HepG2 (cell line): ENCODE data around the gene ZFYVE21. TPM values are rescaled to one million over a fixed set of nuclear protein-coding genes. Genes with fewer than 3 reads are reported as not detected.

ENCODE experiments used
- ARID5B ChIP-seq: IDR thresholded peaks from 2 replicates; pipeline ENCODE4 v1.4.0; 2020; ENCODE audit warnings: mild to moderate bottlenecking, missing genetic modification reagents
- HES4 ChIP-seq: sonication (generic); formaldehyde crosslinking; IDR thresholded peaks from 2 replicates; pipeline ENCODE4 v1.9.0; 2021; ENCODE audit warnings: mild to moderate bottlenecking, missing genetic modification reagents, borderline replicate concordance
- IKZF4 ChIP-seq: sonication (generic); formaldehyde crosslinking; IDR thresholded peaks from 2 replicates; pipeline ENCODE4 v1.5.1; 2020; ENCODE audit warnings: borderline replicate concordance, mild to moderate bottlenecking, low read depth, missing genetic modification reagents; ENCODE audit errors: not compliant biosample characterization
- JUNB ChIP-seq: sonication (generic); formaldehyde crosslinking; IDR thresholded peaks from 2 replicates; pipeline ENCODE4 v1.8.0; 2022; ENCODE audit warnings: missing genetic modification reagents, mild to moderate bottlenecking, borderline replicate concordance
- MAF1 ChIP-seq: sonication (generic); formaldehyde crosslinking; IDR thresholded peaks from 2 replicates; pipeline ENCODE4 v1.5.0; 2020; ENCODE audit warnings: missing genetic modification reagents, borderline replicate concordance
- MXD1 ChIP-seq: sonication (generic); formaldehyde crosslinking; IDR thresholded peaks from 2 replicates; pipeline ENCODE4 v1.4.0; 2020; ENCODE audit warnings: mild to moderate bottlenecking, missing genetic modification reagents
- PHF5A ChIP-seq: IDR thresholded peaks from one replicate; pipeline ENCODE4 v1.6.1; 2018; ENCODE audit warnings: low read depth, missing genetic modification reagents; ENCODE audit not compliant: unreplicated experiment
- PREB ChIP-seq: sonication (generic); formaldehyde crosslinking; IDR thresholded peaks from 2 replicates; pipeline ENCODE4 v1.4.0; 2020; ENCODE audit warnings: missing genetic modification reagents
- RBFOX2 ChIP-seq: fragments of 200-400 bp; formaldehyde crosslinking; IDR thresholded peaks from 2 replicates; pipeline ENCODE4 v1.6.1; 2017; ENCODE audit warnings: low read depth, mild to moderate bottlenecking, low read length
- RFX1 ChIP-seq: fragments of 450-650 bp; IDR thresholded peaks from 2 replicates; pipeline ENCODE4 v1.6.1; 2017
- RFX3 ChIP-seq: IDR thresholded peaks from 2 replicates; pipeline ENCODE4 v1.6.1; 2016; ENCODE audit warnings: missing biosample characterization, missing genetic modification reagents
- SMARCE1 ChIP-seq: fragments of 450-650 bp; IDR thresholded peaks from 2 replicates; pipeline ENCODE4 v1.6.1; 2017; ENCODE audit warnings: borderline replicate concordance
- TFDP2 ChIP-seq: sonication (generic); formaldehyde crosslinking; IDR thresholded peaks from 2 replicates; pipeline ENCODE4 v1.4.0; 2020; ENCODE audit warnings: missing genetic modification reagents
- ZNF180 ChIP-seq: sonication (generic); formaldehyde crosslinking; IDR thresholded peaks from 2 replicates; pipeline ENCODE4 v1.4.0; 2020; ENCODE audit warnings: low read depth, missing genetic modification reagents, borderline replicate concordance
- ZNF432 ChIP-seq: sonication (generic); formaldehyde crosslinking; IDR thresholded peaks from 2 replicates; pipeline ENCODE4 v1.5.0; 2020; ENCODE audit warnings: missing genetic modification reagents, mild to moderate bottlenecking, borderline replicate concordance
- ZNF512 ChIP-seq: sonication (generic); formaldehyde crosslinking; IDR thresholded peaks from 2 replicates; pipeline ENCODE4 v1.4.0; 2020; ENCODE audit warnings: mild to moderate bottlenecking, missing genetic modification reagents
- ZNF558 ChIP-seq: sonication (generic); formaldehyde crosslinking; IDR thresholded peaks from 2 replicates; pipeline ENCODE4 v1.9.0; 2022; ENCODE audit warnings: mild to moderate bottlenecking, missing genetic modification reagents, borderline replicate concordance
- ZNF749 ChIP-seq: sonication (generic); formaldehyde crosslinking; IDR thresholded peaks from 2 replicates; pipeline ENCODE4 v1.8.0; 2022; ENCODE audit warnings: mild to moderate bottlenecking, missing genetic modification reagents, moderate library complexity, borderline replicate concordance
- ZNF773 ChIP-seq: sonication (generic); formaldehyde crosslinking; IDR thresholded peaks from 2 replicates; pipeline ENCODE4 v1.4.0; 2020; ENCODE audit warnings: missing genetic modification reagents, borderline replicate concordance
- polyA plus RNA-seq, 8 experiments: library from polyadenylated mRNA; depleted of rRNA in 3 of 8; stranded (reverse) in 7 of 8; unstranded in 1 of 8; fragments of >200 nt; fragmentation: Illumina TruSeq in 4 of 8; extraction: Trizol in 4 of 8; gene quantifications; 2 replicates each; pipeline versions ENCODE4 v1.2.1 to v1.2.3, GENCODE V29; 2011 to 2016; ENCODE audit warnings: low read depth in 4 of 8, missing spikeins in 1 of 8, mixed read lengths in 1 of 8; ENCODE audit not compliant: insufficient read depth in 1 of 8
- total RNA-seq, 5 experiments: library from RNA; depleted of rRNA; stranded (reverse); fragments of >200 nt; fragmentation: Illumina TruSeq; extraction: Trizol; gene quantifications; 2 replicates each; pipeline ENCODE4 v1.2.3, GENCODE V29; 2016; ENCODE audit warnings: low read depth in 1 of 5

Gene ZFYVE21
- total and polyA plus RNA-seq, 2 of the 13 experiments (the other 11 are each of a cell fraction or from before 2014, with no cell fraction given): 34.3 to 34.4 TPM

- TF ChIP-seq TFDP2: peak; percentile 98
- TF ChIP-seq SMARCE1: no peak
- peak; percentile 34 for TF ChIP-seq IKZF4
- peak; percentile 30; the same call in 1 of the 2 replicates for TF ChIP-seq MXD1
- TF ChIP-seq MAF1 (CRISPR knock-in tag): no peak; the same call in 1 of the 2 replicates
- TF ChIP-seq RBFOX2: peak; percentile 77
- no peak; the same call in 1 of the 2 replicates for TF ChIP-seq HES4 (CRISPR knock-in tag)
- peak; percentile 43 for TF ChIP-seq PHF5A (CRISPR knock-in tag)
- TF ChIP-seq ZNF558 (CRISPR knock-in tag): peak; percentile 60; the same call in 1 of the 2 replicates
- TF ChIP-seq ZNF512: no peak
- no peak for TF ChIP-seq RFX1
- TF ChIP-seq RFX3: no peak
- TF ChIP-seq ARID5B (CRISPR knock-in tag): no peak
- TF ChIP-seq JUNB: peak; percentile 19; the same call in 1 of the 2 replicates
- TF ChIP-seq ZNF180 (CRISPR knock-in tag): no peak
- peak; percentile 2; the same call in 1 of the 2 replicates for TF ChIP-seq ZNF749 (CRISPR knock-in tag)
- TF ChIP-seq PREB (CRISPR knock-in tag): no peak
- no peak for TF ChIP-seq ZNF432 (CRISPR knock-in tag)
- no peak for TF ChIP-seq ZNF773 (CRISPR knock-in tag)
These were observed at the start of gene ZFYVE21, which contains the start of gene XRCC3 (continued) for GRCh38 chr14:103715052-103716000.
